Common myeloid progenitor, CD34-positive (primary cell): ENCODE results near the gene CLEC16A.
A peak's percentile ranks its signal among the peaks of the same experiment; 100 is the strongest.

Experiments used
- CTCF ChIA-PET: fragments of 350-600 bp; sonication (Branson Sonifier 250); formaldehyde crosslinking; loops from one replicate; lab custom pipeline; 2021; ENCODE audit warnings: antibody characterized with exemption; lab: Charles Lee
- POLR2A ChIA-PET: fragments of 350-600 bp; sonication (Branson Sonifier 250); formaldehyde crosslinking; loops from one replicate; lab custom pipeline; 2021; ENCODE audit warnings: antibody characterized with exemption; lab: Charles Lee
- DNase-seq, 3 donors: peaks; one replicate each; pipeline versions ENCODE4 v3.0.0 to v3.0.0-alpha.2; 2013
- H3K27ac ChIP-seq, 2 experiments: 1 replicate in 1 of 2; 2 replicates in 1 of 2; pipeline ENCODE4 v1.7.0; 2013; ENCODE audit warnings: inconsistent platforms in 2 of 2, low read length in 2 of 2, mild to moderate bottlenecking in 2 of 2, low read depth in 1 of 2, moderate library complexity in 1 of 2; ENCODE audit not compliant: severe bottlenecking in 2 of 2, insufficient read depth in 1 of 2, poor library complexity in 1 of 2
- H3K27me3 ChIP-seq, 5 experiments: replicated peaks in 2 of 5; 1 replicate in 3 of 5; 2 replicates in 2 of 5; pipeline versions ENCODE4 v1.6.1 to v1.7.0; 2013; ENCODE audit warnings: low read length in 4 of 5, mild to moderate bottlenecking in 2 of 5, moderate library complexity in 2 of 5, inconsistent platforms in 1 of 5; ENCODE audit not compliant: insufficient read depth in 5 of 5, control insufficient read depth in 4 of 5
- H3K36me3 ChIP-seq, 4 experiments: 1 replicate in 2 of 4; 2 replicates in 2 of 4; pipeline versions ENCODE4 v1.6.1 to v1.7.0; 2013; ENCODE audit warnings: low read length in 3 of 4, control low read depth in 1 of 4, mild to moderate bottlenecking in 1 of 4; ENCODE audit not compliant: control insufficient read depth in 4 of 4, insufficient read depth in 4 of 4
- H3K4me1 ChIP-seq, 4 experiments: 1 replicate in 3 of 4; 2 replicates in 1 of 4; pipeline versions ENCODE4 v1.6.1 to v1.7.1; 2013; ENCODE audit warnings: low read length in 3 of 4, mild to moderate bottlenecking in 3 of 4, control low read depth in 1 of 4, inconsistent platforms in 1 of 4, moderate library complexity in 1 of 4; ENCODE audit not compliant: control insufficient read depth in 4 of 4, insufficient read depth in 4 of 4; ENCODE audit errors: control extremely low read depth in 1 of 4
- H3K4me3 ChIP-seq, 7 experiments: 1 replicate in 4 of 7; 2 replicates in 3 of 7; pipeline versions ENCODE4 v1.5.1 to v1.7.0; 2013; ENCODE audit warnings: mild to moderate bottlenecking in 7 of 7, low read length in 6 of 7, moderate library complexity in 6 of 7, inconsistent platforms in 2 of 7, low read depth in 2 of 7, control low read depth in 1 of 7; ENCODE audit not compliant: insufficient read depth in 4 of 7, control insufficient read depth in 1 of 7; ENCODE audit errors: extremely low read depth in 1 of 7
- H3K9me3 ChIP-seq, 5 experiments: 1 replicate in 4 of 5; 2 replicates in 1 of 5; pipeline versions ENCODE4 v1.6.1 to v1.7.1; 2013; ENCODE audit warnings: low read length in 4 of 5, mild to moderate bottlenecking in 2 of 5, inconsistent platforms in 1 of 5, low read depth in 1 of 5, moderate library complexity in 1 of 5; ENCODE audit not compliant: control insufficient read depth in 4 of 5, insufficient read depth in 2 of 5; ENCODE audit errors: control extremely low read depth in 1 of 5
- WGBS: methylation state at CpG from one replicate; pipeline ENCODE4 v1.1.5; 2013; ENCODE audit not compliant: insufficient coverage; 5-methylcytosine and 5-hydroxymethylcytosine counted together

CLEC16A gene

DNA sequence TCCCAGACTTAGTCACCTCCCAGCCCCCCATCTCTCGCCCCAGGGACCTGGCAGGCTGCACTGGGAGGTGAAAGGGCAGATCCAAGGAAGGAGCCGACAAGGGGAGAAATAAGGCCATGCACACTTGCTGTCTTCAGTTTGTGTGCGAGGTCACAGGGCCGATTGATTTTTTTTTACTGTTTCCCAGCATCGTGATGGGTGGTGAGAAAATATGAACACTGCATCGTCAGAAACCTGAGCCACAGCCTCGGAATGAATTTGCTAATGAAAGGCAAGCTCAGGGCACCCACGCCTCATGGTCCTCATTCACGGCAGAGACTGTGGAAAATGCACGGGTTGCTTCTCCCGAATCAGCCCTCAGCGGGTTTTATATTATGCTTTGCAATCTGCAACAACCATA is 213.7 kb downstream of the CLEC16A start:
- Histone ChIP-seq H3K4me3 (no peak overlapping the region), H3K36me3 (no peaks in the 10 kb centered on the region), H3K27me3 (no peaks in the 10 kb centered on the region), H3K27ac (no peak overlapping the region), H3K4me1 (peaks cover 0 to 44% (median 5%) of the 10 kb centered on the region in 4 experiments), H3K9me3 (peaks cover 0 to 3% (median 0%) of the 10 kb centered on the region in 5 experiments)
- CTCF ChIA-PET, result interaction anchor here (0.5 to 1.8 kb wide), 3 partner anchors 13 to 194 kb away, joined by 3 to 4 read pairs (median 3); no protein-coding TSS in a partner anchor
- no peak for DNase-seq
- 98% methylated on average over 10 of the region's 12 CpGs for WGBS
- POLR2A ChIA-PET, result no interaction called here

DNA sequence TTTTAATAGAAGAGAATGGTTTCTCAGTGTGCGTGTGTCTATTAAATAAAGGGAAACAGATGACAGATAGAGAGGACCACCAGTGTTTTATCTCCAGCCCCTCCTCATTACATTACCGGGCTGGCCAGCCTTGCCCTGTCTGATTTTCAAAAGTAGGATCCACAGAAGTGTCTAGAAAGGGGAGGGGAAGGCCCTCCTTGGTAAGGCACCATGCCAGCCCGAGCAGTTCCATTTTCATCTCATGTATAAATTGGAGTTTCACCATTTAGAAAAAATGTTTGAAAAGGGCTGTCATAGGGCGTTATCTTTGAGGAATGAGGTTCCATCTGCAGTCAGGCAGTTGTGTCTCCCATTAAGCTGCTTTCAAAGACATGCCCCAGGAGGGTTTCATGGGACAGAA is 214.9 kb downstream of the CLEC16A start:
- 90% methylated on average over 3 of the region's 4 CpGs for WGBS
- POLR2A ChIA-PET, result interaction anchor here (0.6 to 1.1 kb wide), 3 partner anchors 84 to 200 kb away, joined by 3 to 4 read pairs (median 3); no protein-coding TSS in a partner anchor

DNA sequence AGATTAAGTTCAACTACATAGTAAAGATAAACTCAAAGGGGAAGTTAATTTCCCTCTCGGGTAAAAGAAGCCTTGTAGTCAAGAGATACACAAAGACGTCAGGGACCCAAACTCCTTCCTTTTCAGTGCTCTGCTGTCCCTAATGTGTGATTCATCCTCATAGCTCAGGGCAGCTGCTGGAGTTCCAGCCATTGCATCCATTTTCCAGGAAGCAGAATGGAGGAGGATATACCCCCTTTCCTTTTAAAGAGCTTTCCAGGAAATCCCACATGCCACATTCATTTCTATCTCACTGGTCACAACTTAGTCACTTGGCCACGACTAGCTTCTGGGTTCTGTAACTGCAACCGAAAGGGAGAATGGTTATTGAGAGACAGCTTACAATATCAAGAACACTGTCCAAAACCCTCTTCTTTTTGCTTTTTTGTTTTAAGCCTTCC is 216.3 kb downstream of the CLEC16A start:
- Histone ChIP-seq H3K4me1 (peaks cover 0 to 31% (median 0%) of the 10 kb centered on the region in 4 experiments), H3K36me3 (peaks cover 0 to 1% (median 0%) of the 10 kb centered on the region in 4 experiments), H3K4me3 (no peak overlapping the region), H3K27ac (no peak overlapping the region), H3K9me3 (peaks cover 0 to 3% (median 0%) of the 10 kb centered on the region in 5 experiments), H3K27me3 (no peaks in the 10 kb centered on the region)
- WGBS, result 73% methylated on average over 3 of the region's 4 CpGs
- ChIA-PET CTCF (interaction anchor here (1.0 to 1.3 kb wide), 2 partner anchors 18 to 58 kb away, joined by 3 read pairs; no protein-coding TSS in a partner anchor), POLR2A (no interaction called here)
- peak in 1 of 3 donors; percentile 10 for DNase-seq

More for the DNA sequence above, 214.9 kb downstream of the CLEC16A start:
- Histone ChIP-seq H3K27me3 (no peaks in the 10 kb centered on the region), H3K9me3 (peaks cover 0 to 3% (median 0%) of the 10 kb centered on the region in 5 experiments), H3K4me1 (peaks cover 0 to 34% (median 0%) of the 10 kb centered on the region in 4 experiments), H3K4me3 (no peak overlapping the region), H3K36me3 (no peaks in the 10 kb centered on the region), H3K27ac (no peak overlapping the region)
- DNase-seq, result no peak
- CTCF ChIA-PET, result interaction anchor here (0.6 to 1.8 kb wide), 5 partner anchors 9 to 196 kb away, joined by 3 to 4 read pairs (median 3); no protein-coding TSS in a partner anchor

DNA sequence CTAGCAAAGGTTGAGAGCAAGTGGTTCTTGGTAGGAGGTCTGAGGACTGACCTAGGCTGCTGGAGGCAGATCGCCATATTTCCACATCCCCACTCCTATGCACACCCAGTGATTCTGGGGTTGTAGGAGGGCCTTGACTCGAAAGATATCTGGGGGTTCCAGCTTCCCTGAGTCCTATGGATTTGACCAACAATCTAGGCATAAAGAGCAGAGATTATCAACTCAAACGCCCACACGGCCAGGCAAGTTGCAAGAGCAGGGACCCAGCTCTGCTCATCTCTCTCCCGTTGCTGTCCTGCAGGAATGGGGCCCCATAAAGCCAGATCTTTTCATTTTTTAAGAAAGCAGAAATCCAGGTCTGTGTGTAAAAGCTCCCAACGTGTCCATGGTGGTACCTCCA is 217.1 kb downstream of the CLEC16A start:
- CTCF ChIA-PET, result interaction anchor here (1.3 kb wide), 1 partner anchor 59 kb away, joined by 3 read pairs; no protein-coding TSS in a partner anchor
- DNase-seq, result no peak

DNA sequence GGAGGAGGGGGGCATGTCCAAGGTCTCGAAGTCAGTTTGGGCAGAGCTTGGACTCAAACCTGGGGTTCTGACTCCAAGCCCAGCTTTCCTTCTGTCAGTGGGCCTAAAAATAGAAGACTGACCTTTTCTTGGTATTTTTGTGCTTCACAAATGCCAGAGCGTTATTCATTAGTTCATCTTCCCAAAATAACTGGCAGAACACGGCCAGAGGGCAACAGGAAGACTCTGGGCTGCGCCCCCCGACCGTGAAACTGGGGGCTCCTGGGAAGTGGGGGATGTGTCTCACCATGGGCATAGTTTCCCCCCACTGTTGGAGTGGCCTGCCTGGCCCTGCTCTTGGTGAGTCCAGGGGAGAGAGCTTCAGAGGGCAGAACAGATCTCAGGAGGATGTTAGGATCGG is 217.6 kb downstream of the CLEC16A start:
- Histone ChIP-seq H3K36me3 (peaks cover 0 to 14% (median 5%) of the 10 kb centered on the region in 4 experiments), H3K27me3 (no peaks in the 10 kb centered on the region), H3K4me3 (no peak overlapping the region), H3K27ac (no peak overlapping the region), H3K9me3 (peaks cover 0 to 3% (median 0%) of the 10 kb centered on the region in 5 experiments), H3K4me1 (peaks cover 0 to 31% (median 0%) of the 10 kb centered on the region in 4 experiments)
- WGBS, result 56% methylated on average over 3 of the region's 7 CpGs
- CTCF ChIA-PET, result interaction anchor here (0.6 to 1.3 kb wide), 3 partner anchors 8 to 59 kb away, joined by 3 read pairs; no protein-coding TSS in a partner anchor
- DNase-seq, result no peak
- POLR2A ChIA-PET, result no interaction called here

More for the DNA sequence above, 217.1 kb downstream of the CLEC16A start:
- 100% methylated on average over 4 of the region's 6 CpGs for WGBS
- peaks cover 0 to 3% (median 0%) of the 10 kb centered on the region in 5 experiments for H3K9me3 ChIP-seq
- H3K4me3 ChIP-seq, result no peak overlapping the region
- H3K36me3 ChIP-seq, result peaks cover 0 to 9% (median 2%) of the 10 kb centered on the region in 4 experiments
- peaks cover 0 to 31% (median 0%) of the 10 kb centered on the region in 4 experiments for H3K4me1 ChIP-seq
- POLR2A ChIA-PET, result no interaction called here
- H3K27ac ChIP-seq, result no peak overlapping the region
- no peaks in the 10 kb centered on the region for H3K27me3 ChIP-seq

DNA sequence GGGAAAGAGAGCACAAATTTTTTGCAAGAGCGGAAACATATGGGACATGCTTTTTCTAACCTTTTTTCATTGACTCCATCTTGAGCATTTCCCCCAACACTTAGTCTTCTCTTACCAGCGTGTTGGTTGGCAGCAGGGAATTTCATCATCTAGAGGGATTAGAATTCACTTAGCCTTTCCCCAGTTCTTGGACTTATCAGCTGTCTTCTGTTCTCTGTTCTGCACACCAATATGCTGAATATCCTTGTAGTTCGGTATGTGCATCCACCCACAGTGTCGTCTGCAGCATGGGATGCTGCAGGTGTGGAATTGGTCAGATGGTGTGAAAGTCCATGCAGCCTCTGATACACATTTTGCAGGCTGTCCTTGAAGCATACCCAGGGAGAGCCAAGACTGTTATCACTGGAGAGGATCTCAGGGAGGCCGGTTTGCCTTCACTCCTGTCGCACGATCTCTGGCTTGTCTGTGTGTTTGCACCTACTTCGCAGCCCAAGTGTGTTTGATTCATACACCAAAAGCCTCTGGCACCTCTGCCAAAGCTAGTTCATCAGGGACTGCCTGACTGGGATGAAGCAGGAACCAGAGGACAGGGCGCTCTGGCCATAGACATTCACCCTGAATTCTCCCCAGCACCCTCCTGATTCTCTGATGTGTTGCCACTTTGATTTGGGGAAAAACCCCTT is 218.4 kb downstream of the CLEC16A start:
- DNase-seq, result no peak
- Histone ChIP-seq H3K4me3 (no peak overlapping the region), H3K36me3 (peaks cover 2 to 22% (median 10%) of the 10 kb centered on the region in 4 experiments), H3K4me1 (peaks cover 0 to 23% (median 0%) of the 10 kb centered on the region in 4 experiments), H3K27ac (no peak overlapping the region), H3K27me3 (no peaks in the 10 kb centered on the region), H3K9me3 (peaks cover 0 to 3% (median 0%) of the 10 kb centered on the region in 5 experiments)
- 93% methylated on average over 7 of the region's 9 CpGs for WGBS
- POLR2A ChIA-PET, result no interaction called here
- CTCF ChIA-PET, result interaction anchor here (0.6 to 0.8 kb wide), 2 partner anchors 9 to 11 kb away, joined by 3 read pairs; no protein-coding TSS in a partner anchor
